Measurements from ENCODE around the gene FAM193A.

GRCh38 chr4:2507855-2508254, 28.6 kb upstream of the FAM193A start:
- TF ChIP-seq CTCF (IDR thresholded peaks at IDR 0.05) (no peak), ZFX (IDR thresholded peaks at IDR 0.05; ENCODE audit: borderline replicate concordance) (no peak)
